Ectodermal cell (in vitro differentiated cells): ENCODE data around the gene ANKRD13D.

Experiments used
- H3K27ac ChIP-seq: 2 replicates; pipeline ENCODE4 v1.7.0; 2013; ENCODE audit warnings: mild to moderate bottlenecking, low read depth, low read length; ENCODE audit not compliant: insufficient read depth, poor library complexity, severe bottlenecking
- H3K27me3 ChIP-seq: 2 replicates; pipeline ENCODE4 v1.7.0; 2013; ENCODE audit warnings: mild to moderate bottlenecking, low read length; ENCODE audit not compliant: insufficient read depth, control insufficient read depth, poor library complexity, severe bottlenecking
- H3K36me3 ChIP-seq: one replicate; pipeline ENCODE4 v1.7.0; 2013; ENCODE audit warnings: low read length; ENCODE audit not compliant: control insufficient read depth, insufficient read depth
- H3K4me1 ChIP-seq: one replicate; pipeline ENCODE4 v1.7.0; 2013; ENCODE audit warnings: low read length; ENCODE audit not compliant: control insufficient read depth, insufficient read depth
- H3K4me3 ChIP-seq: 2 replicates; pipeline ENCODE4 v1.7.0; 2013; ENCODE audit warnings: low read depth, low read length, control low read depth; ENCODE audit not compliant: insufficient read depth
- H3K9me3 ChIP-seq: 2 replicates; pipeline ENCODE4 v1.7.0; 2013; ENCODE audit warnings: mild to moderate bottlenecking, low read length, moderate library complexity; ENCODE audit not compliant: control insufficient read depth
- WGBS, 2 experiments: methylation state at CpG; one replicate each; pipeline ENCODE4 v1.1.7; 2013; ENCODE audit warnings: missing lambda C conversion rate in 2 of 2; 5-methylcytosine and 5-hydroxymethylcytosine counted together

The ANKRD13D gene

GRCh38 chr11:67288452-67289225 lies 464 bp upstream of the ANKRD13D start:
- Histone ChIP-seq H3K4me3 (peak overlapping the region; percentile 91), H3K27me3 (no peaks in the 10 kb centered on the region), H3K4me1 (peaks cover 7% of the 10 kb centered on the region), H3K36me3 (peaks cover 12% of the 10 kb centered on the region), H3K9me3 (no peaks in the 10 kb centered on the region), H3K27ac (peak overlapping the region; percentile 90)
- WGBS, 2 experiments: 1% methylated on average over 87 of the region's 87 CpGs

GRCh38 chr11:67289651-67290479 lies 762 bp downstream of the ANKRD13D start:
- peaks cover 7% of the 10 kb centered on the region for H3K4me1 ChIP-seq
- H3K4me3 ChIP-seq: peak overlapping the region; percentile 91
- peaks cover 4% of the 10 kb centered on the region for H3K36me3 ChIP-seq
- H3K27me3 ChIP-seq: no peaks in the 10 kb centered on the region
- H3K27ac ChIP-seq: no peak overlapping the region
- WGBS, 2 experiments: 41 to 42% methylated on average over 36 of the region's 36 CpGs
- no peaks in the 10 kb centered on the region for H3K9me3 ChIP-seq

GRCh38 chr11:67290801-67291200 lies 1.7 kb downstream of the ANKRD13D start:
- H3K27me3 ChIP-seq: no peaks in the 10 kb centered on the region
- H3K4me1 ChIP-seq: peaks cover 7% of the 10 kb centered on the region
- no peak overlapping the region for H3K27ac ChIP-seq
- no peak overlapping the region for H3K4me3 ChIP-seq
- peaks cover 10% of the 10 kb centered on the region for H3K36me3 ChIP-seq
- WGBS, 2 experiments: 93 to 94% methylated on average over 7 of the region's 7 CpGs
- no peaks in the 10 kb centered on the region for H3K9me3 ChIP-seq

- Histone ChIP-seq H3K36me3 (peaks cover 10% of the 10 kb centered on the region), H3K9me3 (no peaks in the 10 kb centered on the region), H3K4me3 (no peak overlapping the region), H3K4me1 (peaks cover 7% of the 10 kb centered on the region), H3K27ac (no peak overlapping the region), H3K27me3 (no peaks in the 10 kb centered on the region)
- 94 to 96% methylated on average over 33 of the region's 33 CpGs for WGBS, 2 experiments
These were observed 2.6 kb downstream of the ANKRD13D start for GRCh38 chr11:67291481-67292381.

- no peak overlapping the region for H3K27ac ChIP-seq
- peaks cover 10% of the 10 kb centered on the region for H3K36me3 ChIP-seq
- no peaks in the 10 kb centered on the region for H3K9me3 ChIP-seq
- H3K27me3 ChIP-seq: no peaks in the 10 kb centered on the region
- peaks cover 7% of the 10 kb centered on the region for H3K4me1 ChIP-seq
- H3K4me3 ChIP-seq: no peak overlapping the region
- WGBS, 2 experiments: 50 to 100% methylated on average over 2 of the region's 3 CpGs
These were observed 3.6 kb downstream of the ANKRD13D start for GRCh38 chr11:67292671-67293070.

GRCh38 chr11:67293090-67293489 lies 4.0 kb downstream of the ANKRD13D start:
- WGBS, 2 experiments: 94 to 96% methylated on average over 2 to 3 of the region's 3 CpGs
- peaks cover 10% of the 10 kb centered on the region for H3K36me3 ChIP-seq
- H3K4me1 ChIP-seq: peaks cover 3% of the 10 kb centered on the region
- no peaks in the 10 kb centered on the region for H3K27me3 ChIP-seq
- no peak overlapping the region for H3K27ac ChIP-seq
- no peaks in the 10 kb centered on the region for H3K9me3 ChIP-seq
- H3K4me3 ChIP-seq: no peak overlapping the region

GRCh38 chr11:67295846-67296245 lies 6.7 kb downstream of the ANKRD13D start:
- WGBS, 2 experiments: 86 to 94% methylated on average over 1 of the region's 1 CpG
- H3K9me3 ChIP-seq: no peaks in the 10 kb centered on the region
- H3K4me1 ChIP-seq: no peaks in the 10 kb centered on the region
- no peak overlapping the region for H3K4me3 ChIP-seq
- no peaks in the 10 kb centered on the region for H3K27me3 ChIP-seq
- no peak overlapping the region for H3K27ac ChIP-seq
- peaks cover 10% of the 10 kb centered on the region for H3K36me3 ChIP-seq

GRCh38 chr11:67298786-67299185 lies 9.7 kb downstream of the ANKRD13D start:
- Histone ChIP-seq H3K27ac (no peak overlapping the region), H3K27me3 (peaks cover 9% of the 10 kb centered on the region), H3K9me3 (no peaks in the 10 kb centered on the region), H3K4me3 (no peak overlapping the region), H3K36me3 (peaks cover 7% of the 10 kb centered on the region), H3K4me1 (peaks cover 13% of the 10 kb centered on the region)
- WGBS, 2 experiments: 97 to 98% methylated on average over 7 of the region's 7 CpGs

- H3K4me3 ChIP-seq: no peak overlapping the region
- 94% methylated on average over 29 of the region's 29 CpGs for WGBS, 2 experiments
- peaks cover 17% of the 10 kb centered on the region for H3K27me3 ChIP-seq
- H3K27ac ChIP-seq: no peak overlapping the region
- H3K4me1 ChIP-seq: peaks cover 19% of the 10 kb centered on the region
- no peaks in the 10 kb centered on the region for H3K9me3 ChIP-seq
- H3K36me3 ChIP-seq: peaks cover 7% of the 10 kb centered on the region
These were observed 10.5 kb downstream of the ANKRD13D start for GRCh38 chr11:67299471-67300191.
